T-cell (primary cell): ENCODE measurements around the gene GUCD1. TPM values are rescaled to one million over a fixed set of nuclear protein-coding genes. Genes with fewer than 3 reads are reported as not detected.

Source experiments
- ATAC-seq, 4 experiments: fragments of 200-7000 bp in 3 of 4; fragments of 150-1000 bp in 1 of 4; cut with Tn5 transposase; replicated peaks in 1 of 4; 1 replicate in 3 of 4; 2 replicates in 1 of 4; pipeline ENCODE4 v1.10.0; 2021; ENCODE audit warnings: moderate library complexity in 3 of 4, mild to moderate bottlenecking in 2 of 4, moderate number of reproducible peaks in 1 of 4
- CTCF ChIA-PET, 2 donors: fragments of 300-600 bp; sonication (Branson Sonifier 250); formaldehyde crosslinking; loops; one replicate each; lab custom pipeline; 2022; ENCODE audit warnings: antibody characterized with exemption in 2 of 2; lab: Charles Lee
- POLR2A ChIA-PET, 2 donors: fragments of 300-600 bp; sonication (Branson Sonifier 250); formaldehyde crosslinking; loops; one replicate each; lab custom pipeline; 2022; ENCODE audit warnings: antibody characterized with exemption in 2 of 2; lab: Charles Lee
- DNase-seq, 35 experiments: peaks; one replicate each; pipeline versions ENCODE4 v3.0.0 to v3.0.0-alpha.2; 2013 to 2023
- H3K27ac ChIP-seq: one replicate; pipeline ENCODE4 v1.5.1; 2013; ENCODE audit warnings: low read length
- H3K27me3 ChIP-seq, 2 experiments: replicated peaks in 1 of 2; 1 replicate in 1 of 2; 2 replicates in 1 of 2; pipeline versions ENCODE4 v1.6.1 to v1.7.0; 2013; ENCODE audit warnings: low read length in 1 of 2, mixed read lengths in 1 of 2; ENCODE audit not compliant: control insufficient read depth in 2 of 2, insufficient read depth in 2 of 2; ENCODE audit errors: extremely low read depth in 1 of 2
- H3K36me3 ChIP-seq, 2 donors: 1 replicate in 1 of 2; 2 replicates in 1 of 2; pipeline versions ENCODE4 v1.6.1 to v1.7.0; 2013; ENCODE audit warnings: low read length in 1 of 2; ENCODE audit not compliant: control insufficient read depth in 2 of 2, insufficient read depth in 1 of 2; ENCODE audit errors: extremely low read depth in 1 of 2
- H3K4me1 ChIP-seq, 2 experiments: 1 replicate in 1 of 2; 2 replicates in 1 of 2; pipeline versions ENCODE4 v1.6.1 to v1.7.0; 2013; ENCODE audit warnings: low read length in 2 of 2, mixed read lengths in 1 of 2; ENCODE audit not compliant: insufficient read depth in 2 of 2, control insufficient read depth in 1 of 2; ENCODE audit errors: extremely low read depth in 1 of 2
- H3K4me3 ChIP-seq, 2 donors: 1 replicate in 1 of 2; 2 replicates in 1 of 2; pipeline versions ENCODE4 v1.5.1 to v1.7.0; 2013; ENCODE audit warnings: mild to moderate bottlenecking in 2 of 2, low read length in 1 of 2, moderate library complexity in 1 of 2; ENCODE audit not compliant: control insufficient read depth in 1 of 2; ENCODE audit errors: extremely low read depth in 1 of 2
- H3K9me3 ChIP-seq: 2 replicates; pipeline ENCODE4 v1.7.0; 2013
- H3K27ac Mint-ChIP-seq, 2 donors: one replicate each; pipeline ENCODE4 v1.8.0; 2020 to 2021; ENCODE audit warnings: mild to moderate bottlenecking in 2 of 2, mixed read lengths in 2 of 2
- H3K27me3 Mint-ChIP-seq, 2 donors: one replicate each; pipeline ENCODE4 v1.8.0; 2021 to 2022; ENCODE audit warnings: mixed read lengths in 2 of 2
- H3K36me3 Mint-ChIP-seq: one replicate; pipeline ENCODE4 v1.8.0; 2021; ENCODE audit warnings: mixed read lengths
- H3K4me1 Mint-ChIP-seq, 3 donors: one replicate each; pipeline ENCODE4 v1.8.0; 2020 to 2022; ENCODE audit warnings: mixed read lengths in 3 of 3, mild to moderate bottlenecking in 1 of 3
- H3K4me3 Mint-ChIP-seq, 3 donors: one replicate each; pipeline ENCODE4 v1.8.0; 2020 to 2022; ENCODE audit warnings: mild to moderate bottlenecking in 3 of 3, mixed read lengths in 3 of 3, moderate library complexity in 3 of 3
- H3K9me3 Mint-ChIP-seq, 3 donors: one replicate each; pipeline ENCODE4 v1.8.0; 2020 to 2022; ENCODE audit warnings: mixed read lengths in 3 of 3
- WGBS: methylation state at CpG from one replicate; pipeline ENCODE4 v1.1.5; 2013; ENCODE audit warnings: missing lambda C conversion rate; ENCODE audit not compliant: insufficient coverage; 5-methylcytosine and 5-hydroxymethylcytosine counted together
- total RNA-seq, 35 experiments: library from RNA in 6 of 35; stranded (reverse) in 6 of 35; fragments of 120-200 nt in 1 of 35; gene quantifications; one replicate each; pipeline versions ENCODE4 v1.2.1 to v1.2.4 and lab custom pipeline; 2013 to 2026

Gene GUCD1
- total RNA-seq, 5 donors from 2014 or later (not counting 1 experiment from before 2014, with no cell fraction given), result 51.2 to 81.8 (median 73.0) TPM

GRCh38 chr22:24567668-24568067 is 12.7 kb upstream of the GUCD1 start:
- no peak overlapping the region for H3K4me3 Mint-ChIP-seq
- peaks cover 20 to 72% of the 10 kb centered on the region in 2 donors for H3K36me3 ChIP-seq
- H3K27ac Mint-ChIP-seq, result no peak overlapping the region
- no peaks in the 10 kb centered on the region for H3K9me3 Mint-ChIP-seq
- ChIA-PET POLR2A (interaction anchor here in 1 of 2 donors (0.6 kb wide), 1 partner anchor 1077 kb away, joined by 4 read pairs; no protein-coding TSS in a partner anchor), CTCF (no interaction called here)
- 92% methylated on average over 7 of the region's 10 CpGs for WGBS
- H3K27ac ChIP-seq, result no peak overlapping the region
- no peaks in the 10 kb centered on the region for H3K27me3 Mint-ChIP-seq
- peaks cover 4 to 22% of the 10 kb centered on the region in 2 experiments for H3K4me1 ChIP-seq
- no peaks in the 10 kb centered on the region for H3K27me3 ChIP-seq
- peaks cover 26% of the 10 kb centered on the region for H3K36me3 Mint-ChIP-seq
- no peak overlapping the region for H3K4me3 ChIP-seq
- no peak for DNase-seq
- peaks cover 21 to 36% (median 35%) of the 10 kb centered on the region in 3 donors for H3K4me1 Mint-ChIP-seq
- ATAC-seq, result no peak
- H3K9me3 ChIP-seq, result no peaks in the 10 kb centered on the region

- H3K4me1 Mint-ChIP-seq, result peaks cover 28 to 39% (median 39%) of the 10 kb centered on the region in 3 donors
- Histone ChIP-seq H3K36me3 (peaks cover 17 to 70% of the 10 kb centered on the region in 2 donors), H3K4me1 (peaks cover 4 to 26% of the 10 kb centered on the region in 2 experiments), H3K9me3 (no peaks in the 10 kb centered on the region), H3K27ac (no peak overlapping the region), H3K27me3 (no peaks in the 10 kb centered on the region), H3K4me3 (no peak overlapping the region)
- WGBS, result 88% methylated on average over 8 of the region's 8 CpGs
- CTCF ChIA-PET, result no interaction called here
- H3K27ac Mint-ChIP-seq, result no peak overlapping the region
- no peaks in the 10 kb centered on the region for H3K9me3 Mint-ChIP-seq
- H3K36me3 Mint-ChIP-seq, result peaks cover 22% of the 10 kb centered on the region
- DNase-seq (no peak), ATAC-seq (no peak)
- POLR2A ChIA-PET, result interaction anchor here in 1 of 2 donors (0.6 kb wide), 1 partner anchor 1078 kb away, joined by 4 read pairs; no protein-coding TSS in a partner anchor
- H3K27me3 Mint-ChIP-seq, result no peaks in the 10 kb centered on the region
- no peak overlapping the region for H3K4me3 Mint-ChIP-seq
Observed at GRCh38 chr22:24566899-24567511, 12.1 kb upstream of the GUCD1 start.

- WGBS, result 100% methylated on average over 2 of the region's 2 CpGs
- peaks cover 22 to 63% of the 10 kb centered on the region in 2 donors for H3K36me3 ChIP-seq
Observed at GRCh38 chr22:24565077-24565476, 10.1 kb upstream of the GUCD1 start.

GRCh38 chr22:24564376-24565058 is 9.6 kb upstream of the GUCD1 start:
- POLR2A ChIA-PET, result interaction anchor here in 1 of 2 donors (0.6 kb wide), 1 partner anchor 187 kb away, joined by 3 read pairs; no protein-coding TSS in a partner anchor
- Histone ChIP-seq H3K27me3 (no peaks in the 10 kb centered on the region), H3K9me3 (no peaks in the 10 kb centered on the region), H3K4me1 (peaks cover 4 to 38% of the 10 kb centered on the region in 2 experiments), H3K4me3 (no peak overlapping the region), H3K36me3 (peaks cover 22 to 62% of the 10 kb centered on the region in 2 donors), H3K27ac (no peak overlapping the region)
- Mint-ChIP-seq H3K36me3 (peaks cover 19% of the 10 kb centered on the region), H3K9me3 (no peaks in the 10 kb centered on the region), H3K27me3 (no peaks in the 10 kb centered on the region), H3K27ac (no peak overlapping the region), H3K4me1 (peaks cover 37 to 51% (median 51%) of the 10 kb centered on the region in 3 donors), H3K4me3 (no peak overlapping the region)
- ATAC-seq (no peak), DNase-seq (no peak)
- CTCF ChIA-PET, result interaction anchor here in 1 of 2 donors (1.2 kb wide), 1 partner anchor 196 kb away, joined by 3 read pairs; no protein-coding TSS in a partner anchor
- 100% methylated on average over 2 of the region's 2 CpGs for WGBS

More at GRCh38 chr22:24565077-24565476, 10.1 kb upstream of the GUCD1 start:
- Histone ChIP-seq H3K9me3 (no peaks in the 10 kb centered on the region), H3K4me3 (no peak overlapping the region), H3K27me3 (no peaks in the 10 kb centered on the region), H3K4me1 (peaks cover 4 to 36% of the 10 kb centered on the region in 2 experiments), H3K27ac (no peak overlapping the region)
- ATAC-seq, result no peak
- Mint-ChIP-seq H3K9me3 (no peaks in the 10 kb centered on the region), H3K36me3 (peaks cover 22% of the 10 kb centered on the region), H3K27me3 (no peaks in the 10 kb centered on the region), H3K4me1 (peaks cover 36 to 48% (median 47%) of the 10 kb centered on the region in 3 donors), H3K4me3 (no peak overlapping the region), H3K27ac (no peak overlapping the region)
- no peak for DNase-seq
- CTCF ChIA-PET, result no interaction called here
- POLR2A ChIA-PET, result no interaction called here

GRCh38 chr22:24563246-24563645 is 8.3 kb upstream of the GUCD1 start:
- Mint-ChIP-seq H3K4me1 (peaks cover 50 to 64% (median 64%) of the 10 kb centered on the region in 3 donors), H3K9me3 (no peaks in the 10 kb centered on the region), H3K36me3 (peaks cover 23% of the 10 kb centered on the region), H3K27me3 (no peaks in the 10 kb centered on the region), H3K27ac (no peak overlapping the region), H3K4me3 (no peak overlapping the region)
- Histone ChIP-seq H3K9me3 (no peaks in the 10 kb centered on the region), H3K27me3 (no peaks in the 10 kb centered on the region), H3K4me3 (no peak overlapping the region), H3K4me1 (peaks cover 4 to 42% of the 10 kb centered on the region in 2 experiments), H3K36me3 (peaks cover 22 to 65% of the 10 kb centered on the region in 2 donors), H3K27ac (no peak overlapping the region)
- ChIA-PET POLR2A (no interaction called here), CTCF (no interaction called here)
- ATAC-seq (no peak), DNase-seq (no peak)
- 88% methylated on average over 1 of the region's 2 CpGs for WGBS

GRCh38 chr22:24559471-24559870 is 4.5 kb upstream of the GUCD1 start:
- H3K36me3 Mint-ChIP-seq, result peaks cover 22% of the 10 kb centered on the region
- WGBS, result 80% methylated on average over 4 of the region's 4 CpGs
- H3K4me1 Mint-ChIP-seq, result peaks cover 67 to 72% (median 71%) of the 10 kb centered on the region in 3 donors
- Histone ChIP-seq H3K36me3 (peaks cover 12 to 51% of the 10 kb centered on the region in 2 donors), H3K9me3 (no peaks in the 10 kb centered on the region), H3K4me1 (peaks cover 14 to 46% of the 10 kb centered on the region in 2 experiments), H3K27me3 (no peaks in the 10 kb centered on the region), H3K27ac (no peak overlapping the region), H3K4me3 (no peak overlapping the region)
- no peak for ATAC-seq
- POLR2A ChIA-PET, result interaction anchor here in 1 of 2 donors (0.7 kb wide), 1 partner anchor 14 kb away, joined by 4 read pairs; no protein-coding TSS in a partner anchor
- H3K4me3 Mint-ChIP-seq, result no peak overlapping the region
- no peaks in the 10 kb centered on the region for H3K9me3 Mint-ChIP-seq
- no peaks in the 10 kb centered on the region for H3K27me3 Mint-ChIP-seq
- no peak for DNase-seq
- CTCF ChIA-PET, result no interaction called here
- H3K27ac Mint-ChIP-seq, result no peak overlapping the region
